Measurements from ENCODE around the gene AGAP1.
A peak's percentile ranks its signal among the peaks of the same experiment; 100 is the strongest.

AGAP1 gene

GRCh38 chr2:236164201-236164924 is 670.5 kb downstream of the AGAP1 start:
- Histone ChIP-seq H3K36me3 (ENCODE audit: control insufficient read depth, insufficient read depth, low read length, severe bottlenecking) (no peaks in the 10 kb centered on the region), H3K4me1 (ENCODE audit: control insufficient read depth, insufficient read depth, low read length) (peaks cover 10% of the 10 kb centered on the region), H3K4me3 (ENCODE audit: low read length) (peak overlapping the region; percentile 63), H3K9ac (ENCODE audit: low read length) (no peak overlapping the region), H3K27me3 (replicated peaks; ENCODE audit: control insufficient read depth, insufficient read depth, low read length) (peaks cover 65% of the 10 kb centered on the region), H3K9me3 (ENCODE audit: control insufficient read depth, low read length) (no peaks in the 10 kb centered on the region)
- peak; percentile 59 for DNase-seq (ENCODE audit: low read depth)

- Histone ChIP-seq H3K27me3 (replicated peaks; ENCODE audit: control insufficient read depth, insufficient read depth, low read length) (peaks cover 73% of the 10 kb centered on the region), H3K9me3 (ENCODE audit: control insufficient read depth, low read length) (peaks cover 3% of the 10 kb centered on the region), H3K4me3 (ENCODE audit: low read length) (peak overlapping the region; percentile 63), H3K36me3 (ENCODE audit: control insufficient read depth, insufficient read depth, low read length, severe bottlenecking) (no peaks in the 10 kb centered on the region), H3K4me1 (ENCODE audit: control insufficient read depth, insufficient read depth, low read length) (peaks cover 10% of the 10 kb centered on the region), H3K9ac (ENCODE audit: low read length) (no peak overlapping the region)
- no peak for DNase-seq (ENCODE audit: low read depth)
Measured at GRCh38 chr2:236164925-236165841, 671.3 kb downstream of the AGAP1 start.

- peaks cover 75% of the 10 kb centered on the region for H3K27me3 ChIP-seq (replicated peaks; ENCODE audit: control insufficient read depth, insufficient read depth, low read length)
- H3K4me3 ChIP-seq (ENCODE audit: low read length): peak overlapping the region; percentile 66
- no peak overlapping the region for H3K9ac ChIP-seq (ENCODE audit: low read length)
- peaks cover 10% of the 10 kb centered on the region for H3K4me1 ChIP-seq (ENCODE audit: control insufficient read depth, insufficient read depth, low read length)
- no peaks in the 10 kb centered on the region for H3K36me3 ChIP-seq (ENCODE audit: control insufficient read depth, insufficient read depth, low read length, severe bottlenecking)
- peaks cover 3% of the 10 kb centered on the region for H3K9me3 ChIP-seq (ENCODE audit: control insufficient read depth, low read length)
- DNase-seq (ENCODE audit: low read depth): no peak
Measured at GRCh38 chr2:236165842-236166795, 672.3 kb downstream of the AGAP1 start.

GRCh38 chr2:236166796-236167296 is 673.0 kb downstream of the AGAP1 start:
- Histone ChIP-seq H3K36me3 (ENCODE audit: control insufficient read depth, insufficient read depth, low read length, severe bottlenecking) (no peaks in the 10 kb centered on the region), H3K27me3 (replicated peaks; ENCODE audit: control insufficient read depth, insufficient read depth, low read length) (peaks cover 75% of the 10 kb centered on the region)

GRCh38 chr2:236167297-236168109 is 673.7 kb downstream of the AGAP1 start:
- H3K4me3 ChIP-seq (ENCODE audit: low read length): peak overlapping the region; percentile 58
- no peak overlapping the region for H3K9ac ChIP-seq (ENCODE audit: low read length)
- peaks cover 10% of the 10 kb centered on the region for H3K4me1 ChIP-seq (ENCODE audit: control insufficient read depth, insufficient read depth, low read length)
- DNase-seq (ENCODE audit: low read depth): peak; percentile 62
- no peaks in the 10 kb centered on the region for H3K36me3 ChIP-seq (ENCODE audit: control insufficient read depth, insufficient read depth, low read length, severe bottlenecking)
- H3K9me3 ChIP-seq (ENCODE audit: control insufficient read depth, low read length): peaks cover 3% of the 10 kb centered on the region
- H3K27me3 ChIP-seq (replicated peaks; ENCODE audit: control insufficient read depth, insufficient read depth, low read length): peaks cover 76% of the 10 kb centered on the region

More at GRCh38 chr2:236166796-236167296, 673.0 kb downstream of the AGAP1 start:
- H3K9ac ChIP-seq (ENCODE audit: low read length): no peak overlapping the region
- peak overlapping the region; percentile 66 for H3K4me3 ChIP-seq (ENCODE audit: low read length)
- H3K9me3 ChIP-seq (ENCODE audit: control insufficient read depth, low read length): peaks cover 3% of the 10 kb centered on the region
- peaks cover 10% of the 10 kb centered on the region for H3K4me1 ChIP-seq (ENCODE audit: control insufficient read depth, insufficient read depth, low read length)
- no peak for DNase-seq (ENCODE audit: low read depth)

GRCh38 chr2:236168110-236169080 is 674.6 kb downstream of the AGAP1 start, which contains the start of gene GBX2:
Gene GBX2, minus strand, starts transcription at chr2:236168386. Its CDS starts 415 bp downstream, at chr2:236167971.
- no peak within 1 kb of the TSS for H3K9ac ChIP-seq (ENCODE audit: low read length)
- H3K9me3 ChIP-seq (ENCODE audit: control insufficient read depth, low read length): peaks cover 3% of the 10 kb centered on the region
- peaks cover 10% of the 10 kb centered on the region for H3K4me1 ChIP-seq (ENCODE audit: control insufficient read depth, insufficient read depth, low read length)
- peak; percentile 84 for DNase-seq (ENCODE audit: low read depth)
- peaks cover 79% of the 10 kb centered on the region for H3K27me3 ChIP-seq (replicated peaks; ENCODE audit: control insufficient read depth, insufficient read depth, low read length)
- H3K36me3 ChIP-seq (ENCODE audit: control insufficient read depth, insufficient read depth, low read length, severe bottlenecking): no peaks in the 10 kb centered on the region
- H3K4me3 ChIP-seq (ENCODE audit: low read length): peak within 1 kb of the TSS; percentile 58

- peaks cover 5% of the 10 kb centered on the region for H3K4me1 ChIP-seq (ENCODE audit: control insufficient read depth, insufficient read depth, low read length)
- peaks cover 77% of the 10 kb centered on the region for H3K27me3 ChIP-seq (replicated peaks; ENCODE audit: control insufficient read depth, insufficient read depth, low read length)
- H3K36me3 ChIP-seq (ENCODE audit: control insufficient read depth, insufficient read depth, low read length, severe bottlenecking): no peaks in the 10 kb centered on the region
- no peak overlapping the region for H3K9ac ChIP-seq (ENCODE audit: low read length)
- H3K9me3 ChIP-seq (ENCODE audit: control insufficient read depth, low read length): peaks cover 3% of the 10 kb centered on the region
- DNase-seq (ENCODE audit: low read depth): no peak
- H3K4me3 ChIP-seq (ENCODE audit: low read length): no peak overlapping the region
Measured at GRCh38 chr2:236169151-236169721, 675.4 kb downstream of the AGAP1 start.

- H3K4me1 ChIP-seq (ENCODE audit: control insufficient read depth, insufficient read depth, low read length): peaks cover 4% of the 10 kb centered on the region
- no peak for DNase-seq (ENCODE audit: low read depth)
- peaks cover 3% of the 10 kb centered on the region for H3K9me3 ChIP-seq (ENCODE audit: control insufficient read depth, low read length)
- H3K27me3 ChIP-seq (replicated peaks; ENCODE audit: control insufficient read depth, insufficient read depth, low read length): peaks cover 77% of the 10 kb centered on the region
- H3K4me3 ChIP-seq (ENCODE audit: low read length): no peak overlapping the region
- no peaks in the 10 kb centered on the region for H3K36me3 ChIP-seq (ENCODE audit: control insufficient read depth, insufficient read depth, low read length, severe bottlenecking)
- no peak overlapping the region for H3K9ac ChIP-seq (ENCODE audit: low read length)
Measured at GRCh38 chr2:236169741-236170589, 676.1 kb downstream of the AGAP1 start.
